Colonic mucosa (tissue), 4 donors: ENCODE measurements around the gene GDF10. TPM values are rescaled to one million over a fixed set of nuclear protein-coding genes. Genes with fewer than 3 reads are reported as not detected.

Experiments used
- DNase-seq: peaks from one replicate; pipeline ENCODE4 v3.0.0-alpha.2; 2020
- H3K27ac ChIP-seq: fragments of 200-600 bp; one replicate; pipeline ENCODE4 v1.8.0; 2021
- H3K27me3 ChIP-seq: fragments of 200-600 bp; one replicate; pipeline ENCODE4 v1.8.0; 2021
- H3K36me3 ChIP-seq: fragments of 200-600 bp; one replicate; pipeline ENCODE4 v1.8.0; 2021
- H3K4me1 ChIP-seq: fragments of 200-600 bp; one replicate; pipeline ENCODE4 v1.8.0; 2021; ENCODE audit warnings: mild to moderate bottlenecking
- H3K4me3 ChIP-seq: fragments of 200-600 bp; one replicate; pipeline ENCODE4 v1.8.0; 2021
- H3K9ac ChIP-seq, 2 donors: one replicate each; pipeline ENCODE4 v1.7.0; 2013; ENCODE audit warnings: control low read depth in 2 of 2, low read depth in 2 of 2, low read length in 2 of 2
- H3K9me3 ChIP-seq: fragments of 200-600 bp; one replicate; pipeline ENCODE4 v1.8.0; 2021
- intact Hi-C: fragments of 100-400 bp; cut with DNase I; formaldehyde crosslinking; loops from one replicate; pipeline ENCODE4 v1.14.1; 2022
- total RNA-seq, 2 donors: library from RNA; stranded (reverse); fragmentation: NEBNext Ultra II Directional in 1 of 2; extraction: Animal tissue kit (Norgen Biotek cat#: 25700) in 1 of 2; gene quantifications; one replicate each; pipeline ENCODE4 v1.2.1, GENCODE V29; 2021
- TF ChIP-seq, protein P1 (sequence below): fragments of 200-600 bp; IDR thresholded peaks from one replicate; pipeline ENCODE4 v1.8.0; 2022; ENCODE audit warnings: antibody characterized with exemption, mild to moderate bottlenecking
- donor health status: healthy.
- donor health status: DM: no; HTN: no; CAD: no.
- donor health status: DM: no; HTN: no; CAD: no.

GDF10 gene
- total RNA-seq, 2 donors from 2014 or later, result 0.10 to 0.37 TPM

DNA sequence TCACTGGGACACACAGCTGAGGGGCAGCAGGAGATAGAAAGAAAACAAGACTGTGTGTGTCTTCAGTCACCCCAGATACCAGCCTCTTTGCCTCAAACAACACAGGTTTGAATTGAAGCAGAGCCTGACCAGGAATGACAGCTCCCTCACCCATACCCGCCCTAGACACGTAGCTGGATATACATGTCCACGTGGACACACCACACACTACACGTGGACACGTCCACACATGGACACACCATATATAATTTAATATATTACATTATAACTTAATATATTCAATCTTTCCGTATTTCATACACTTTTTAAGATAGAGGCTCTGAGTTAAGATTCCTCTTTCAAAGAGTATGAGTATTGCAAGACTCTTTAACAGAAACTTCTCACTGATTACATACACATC is 33.5 kb downstream of the GDF10 start:
- DNase-seq, result no peak
- no peaks in the 10 kb centered on the region for H3K36me3 ChIP-seq
- no peak overlapping the region for H3K27ac ChIP-seq
- no peak overlapping the region for H3K9ac ChIP-seq
- H3K4me1 ChIP-seq, result peaks cover 6% of the 10 kb centered on the region
- TF ChIP-seq, protein P1, sequence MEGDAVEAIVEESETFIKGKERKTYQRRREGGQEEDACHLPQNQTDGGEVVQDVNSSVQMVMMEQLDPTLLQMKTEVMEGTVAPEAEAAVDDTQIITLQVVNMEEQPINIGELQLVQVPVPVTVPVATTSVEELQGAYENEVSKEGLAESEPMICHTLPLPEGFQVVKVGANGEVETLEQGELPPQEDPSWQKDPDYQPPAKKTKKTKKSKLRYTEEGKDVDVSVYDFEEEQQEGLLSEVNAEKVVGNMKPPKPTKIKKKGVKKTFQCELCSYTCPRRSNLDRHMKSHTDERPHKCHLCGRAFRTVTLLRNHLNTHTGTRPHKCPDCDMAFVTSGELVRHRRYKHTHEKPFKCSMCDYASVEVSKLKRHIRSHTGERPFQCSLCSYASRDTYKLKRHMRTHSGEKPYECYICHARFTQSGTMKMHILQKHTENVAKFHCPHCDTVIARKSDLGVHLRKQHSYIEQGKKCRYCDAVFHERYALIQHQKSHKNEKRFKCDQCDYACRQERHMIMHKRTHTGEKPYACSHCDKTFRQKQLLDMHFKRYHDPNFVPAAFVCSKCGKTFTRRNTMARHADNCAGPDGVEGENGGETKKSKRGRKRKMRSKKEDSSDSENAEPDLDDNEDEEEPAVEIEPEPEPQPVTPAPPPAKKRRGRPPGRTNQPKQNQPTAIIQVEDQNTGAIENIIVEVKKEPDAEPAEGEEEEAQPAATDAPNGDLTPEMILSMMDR, result no peak
- no peaks in the 10 kb centered on the region for H3K27me3 ChIP-seq
- H3K9me3 ChIP-seq, result no peaks in the 10 kb centered on the region
- intact Hi-C loops, result no loop called here
- no peak overlapping the region for H3K4me3 ChIP-seq

DNA sequence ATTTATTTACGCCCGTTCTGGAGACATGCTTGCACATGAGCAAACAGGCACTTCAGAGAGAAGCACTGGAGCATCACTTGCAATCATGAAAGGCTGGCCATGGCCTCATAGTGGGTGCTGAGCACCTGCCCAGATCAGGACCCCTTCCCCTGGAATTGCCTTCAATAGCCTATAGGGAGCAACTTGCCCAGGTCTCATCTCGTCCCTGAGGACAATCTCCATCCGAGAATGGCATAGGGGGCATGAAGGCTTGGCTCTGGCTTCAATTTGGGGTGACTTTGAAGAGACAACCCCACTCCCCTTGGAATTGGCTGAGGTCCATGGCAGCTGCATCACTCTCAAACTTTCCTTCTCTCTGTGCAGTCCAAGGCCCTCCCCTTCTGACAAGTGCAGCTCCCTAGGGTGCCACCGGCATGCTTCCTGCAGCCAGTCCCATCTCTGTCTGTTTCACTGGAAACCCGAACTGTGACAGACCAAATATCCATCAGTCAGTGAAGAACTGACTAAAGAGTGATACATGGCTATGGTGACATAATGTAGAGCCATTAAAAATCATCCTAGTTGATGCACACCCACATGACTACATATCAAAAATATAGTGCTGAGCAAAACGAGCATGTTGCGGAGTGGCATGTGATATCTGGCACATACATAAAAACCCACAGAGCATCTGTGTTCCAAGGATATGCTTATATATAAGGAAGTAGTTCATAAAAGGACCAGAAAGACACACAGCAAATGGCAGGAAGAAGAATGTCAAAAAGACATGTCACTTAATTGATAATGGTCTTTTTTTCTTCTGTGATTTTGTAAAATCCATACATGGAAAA is 34.7 kb downstream of the GDF10 start:
- H3K4me1 ChIP-seq, result peaks cover 6% of the 10 kb centered on the region
- no peaks in the 10 kb centered on the region for H3K36me3 ChIP-seq
- H3K27ac ChIP-seq, result no peak overlapping the region
- TF ChIP-seq, protein P1, result no peak
- no peak for DNase-seq
- H3K9ac ChIP-seq, result no peak overlapping the region
- no peaks in the 10 kb centered on the region for H3K27me3 ChIP-seq
- no peak overlapping the region for H3K4me3 ChIP-seq
- intact Hi-C loops, result no loop called here
- H3K9me3 ChIP-seq, result no peaks in the 10 kb centered on the region

DNA sequence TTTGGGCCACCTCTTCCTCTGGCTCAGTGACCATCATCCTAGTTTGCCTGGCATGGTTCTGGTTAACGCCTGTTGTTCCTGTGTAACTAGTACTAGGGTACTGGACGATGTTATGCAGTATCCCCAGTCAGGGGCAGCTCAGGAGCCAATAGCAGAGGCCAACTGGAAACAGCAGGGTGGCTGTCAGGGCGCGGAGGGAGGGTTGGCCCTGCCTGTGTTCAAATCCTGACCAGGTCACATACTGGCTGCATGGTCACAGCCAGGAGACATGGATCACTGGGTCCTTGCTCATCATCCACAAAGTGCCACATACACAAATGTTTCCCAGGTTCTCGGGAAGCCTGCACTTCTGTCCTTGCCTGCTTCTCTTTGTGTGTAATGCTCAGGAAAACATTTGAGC is 35.9 kb downstream of the GDF10 start:
- H3K4me1 ChIP-seq, result peaks cover 3% of the 10 kb centered on the region
- H3K27me3 ChIP-seq, result no peaks in the 10 kb centered on the region
- no peaks in the 10 kb centered on the region for H3K9me3 ChIP-seq
- no peak overlapping the region for H3K9ac ChIP-seq
- H3K4me3 ChIP-seq, result no peak overlapping the region
- TF ChIP-seq, protein P1, result no peak
- no peaks in the 10 kb centered on the region for H3K36me3 ChIP-seq
- no peak for DNase-seq
- H3K27ac ChIP-seq, result no peak overlapping the region
- intact Hi-C loops, result no loop called here

DNA sequence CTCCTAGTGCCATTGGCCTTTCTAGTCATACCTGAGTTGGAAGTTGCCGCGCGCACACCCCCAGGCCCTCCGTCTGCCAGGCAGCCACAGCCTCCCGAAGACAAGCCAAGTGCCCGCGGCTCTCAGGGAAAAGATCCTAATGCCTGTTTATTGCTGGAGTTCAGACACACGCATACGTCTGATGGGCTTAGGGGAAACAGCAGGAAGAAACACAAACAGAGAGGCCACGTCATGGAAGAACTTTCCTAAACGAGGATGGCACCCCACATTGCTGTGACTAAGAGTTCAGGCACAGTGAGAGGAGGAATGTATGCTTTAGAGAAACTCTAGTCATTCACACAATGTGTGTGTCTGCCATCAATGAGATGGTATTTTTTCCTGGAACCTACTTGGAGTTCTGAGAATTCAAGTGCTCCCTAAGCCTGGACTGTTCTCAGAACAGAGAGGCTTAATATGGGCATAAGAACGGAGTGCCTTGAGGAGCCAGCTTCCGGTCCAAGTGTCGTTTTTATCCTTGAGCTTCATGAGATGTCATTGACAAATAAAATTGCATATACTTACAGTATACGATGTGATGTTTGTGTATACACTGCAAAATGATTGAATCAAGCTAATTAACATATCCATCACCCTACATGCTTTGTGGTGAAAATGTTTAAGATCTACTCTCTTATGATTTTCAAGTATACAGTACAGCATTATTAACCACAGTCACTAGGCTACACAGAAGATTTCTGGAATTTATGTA is 36.6 kb downstream of the GDF10 start:
- no peak overlapping the region for H3K9ac ChIP-seq
- no peak overlapping the region for H3K27ac ChIP-seq
- DNase-seq, result no peak
- H3K4me3 ChIP-seq, result no peak overlapping the region
- peaks cover 3% of the 10 kb centered on the region for H3K4me1 ChIP-seq
- TF ChIP-seq, protein P1, result no peak
- no peaks in the 10 kb centered on the region for H3K36me3 ChIP-seq
- H3K27me3 ChIP-seq, result no peaks in the 10 kb centered on the region
- no peaks in the 10 kb centered on the region for H3K9me3 ChIP-seq
- intact Hi-C loops, result no loop called here

DNA sequence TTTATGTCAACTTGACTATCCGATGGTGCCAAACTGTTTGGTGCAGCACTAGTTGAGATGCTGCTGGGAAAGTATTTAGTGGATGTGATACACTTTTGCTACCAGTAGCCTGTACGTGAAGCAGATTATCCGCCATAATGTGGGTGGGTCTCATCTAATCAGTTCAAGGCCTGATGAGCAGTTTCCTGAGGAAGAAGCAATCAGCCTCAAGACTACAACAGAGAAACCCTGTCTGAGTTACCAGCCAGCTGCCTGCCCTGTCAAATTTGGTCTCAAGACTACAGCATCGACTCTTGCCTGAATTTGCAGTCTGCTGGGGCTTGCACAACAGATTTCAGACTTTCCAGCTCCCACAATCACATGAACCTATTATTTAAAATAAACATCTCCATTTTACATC is 37.3 kb downstream of the GDF10 start:
- intact Hi-C loops, result no loop called here
- H3K27ac ChIP-seq, result no peak overlapping the region

More for the DNA sequence above, 37.3 kb downstream of the GDF10 start:
- no peak overlapping the region for H3K4me3 ChIP-seq
- no peaks in the 10 kb centered on the region for H3K27me3 ChIP-seq
- TF ChIP-seq, protein P1, result no peak
- H3K9me3 ChIP-seq, result no peaks in the 10 kb centered on the region
- no peaks in the 10 kb centered on the region for H3K36me3 ChIP-seq
- DNase-seq, result no peak
- peaks cover 3% of the 10 kb centered on the region for H3K4me1 ChIP-seq
- H3K9ac ChIP-seq, result no peak overlapping the region
